Kidney capillary endothelial cell (primary cell): ENCODE data around the gene CFAP126.
A peak's percentile ranks its signal among the peaks of the same experiment; 100 is the strongest.
"Not testable (repeated sequence)": the region's sequence is repeated elsewhere in the genome, so short reads cannot be mapped to it uniquely, and the experiment has no call there.

Source experiments
- DNase-seq: peaks from one replicate; pipeline ENCODE4 v3.0.0-alpha.2; 2018; ENCODE audit warnings: low spot score

Gene CFAP126

GRCh38 chr1:161381707-161382106 is 14.0 kb upstream of the CFAP126 start:
- no peak for DNase-seq

DNA sequence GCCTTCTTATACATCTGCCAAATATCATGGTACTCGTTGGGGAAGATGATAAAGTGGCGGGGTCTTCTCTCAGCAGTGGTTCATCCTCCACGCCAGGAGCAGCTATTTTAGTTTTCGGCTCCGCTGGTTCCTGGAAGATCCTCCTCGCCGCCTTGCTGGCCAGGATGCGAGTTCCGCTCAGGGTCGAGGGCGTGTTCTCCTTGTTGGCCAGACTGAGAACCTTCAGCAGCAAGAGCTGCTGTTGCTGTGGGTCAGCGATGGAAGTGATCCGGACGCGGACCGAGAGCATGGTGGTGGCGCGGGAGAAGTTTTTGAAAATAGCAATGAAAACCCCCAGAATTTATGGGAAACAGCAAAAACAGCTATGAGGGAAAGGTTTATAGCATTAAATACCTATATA is 11.4 kb upstream of the CFAP126 start:
- DNase-seq: peak; percentile 34

- DNase-seq: no peak
These were observed 10.3 kb upstream of the CFAP126 start for GRCh38 chr1:161378014-161378413.

GRCh38 chr1:161374373-161374772 is 6.7 kb upstream of the CFAP126 start:
- DNase-seq: no peak

DNA sequence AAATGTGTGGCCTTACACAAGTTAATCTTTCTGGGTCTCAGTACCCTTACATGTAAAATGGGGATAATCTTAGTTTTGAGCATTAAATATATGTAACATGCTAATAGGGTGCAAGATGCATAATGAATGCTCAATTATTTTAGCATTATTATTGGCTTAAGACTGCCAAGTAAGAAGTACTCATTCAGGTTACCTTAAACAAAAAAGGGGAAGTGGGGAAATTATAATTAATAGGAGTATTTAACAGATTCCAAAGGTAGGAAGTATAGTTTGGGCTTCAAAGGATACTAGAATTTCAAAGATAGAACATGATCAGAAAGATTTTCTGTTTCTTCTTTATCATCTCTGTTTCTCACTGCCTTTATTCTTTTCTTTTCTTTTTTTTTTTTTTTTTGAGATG is 5.8 kb upstream of the CFAP126 start:
- DNase-seq: no peak

DNA sequence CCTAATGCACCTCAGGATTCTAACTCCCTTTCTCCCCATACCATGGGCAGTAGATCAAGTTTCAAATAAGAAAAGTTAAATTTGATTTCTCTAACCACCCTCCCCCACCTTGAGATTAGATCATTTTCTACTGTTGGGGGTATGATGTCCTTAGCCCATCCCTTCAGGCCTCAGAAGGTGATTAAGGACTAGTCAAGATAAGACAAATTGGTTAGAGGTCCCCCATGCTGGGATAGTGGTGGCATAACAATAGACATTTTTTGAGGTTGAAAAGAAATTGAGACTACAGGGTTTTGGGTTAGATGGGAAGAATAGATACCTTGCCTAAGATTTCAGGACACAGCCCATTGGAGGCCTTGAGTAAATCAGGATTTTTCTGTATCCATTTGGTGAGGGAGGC is 2.5 kb downstream of the CFAP126 start:
- no peak for DNase-seq

- no peak for DNase-seq
These were observed 3.3 kb downstream of the CFAP126 start for GRCh38 chr1:161364332-161364731.

DNA sequence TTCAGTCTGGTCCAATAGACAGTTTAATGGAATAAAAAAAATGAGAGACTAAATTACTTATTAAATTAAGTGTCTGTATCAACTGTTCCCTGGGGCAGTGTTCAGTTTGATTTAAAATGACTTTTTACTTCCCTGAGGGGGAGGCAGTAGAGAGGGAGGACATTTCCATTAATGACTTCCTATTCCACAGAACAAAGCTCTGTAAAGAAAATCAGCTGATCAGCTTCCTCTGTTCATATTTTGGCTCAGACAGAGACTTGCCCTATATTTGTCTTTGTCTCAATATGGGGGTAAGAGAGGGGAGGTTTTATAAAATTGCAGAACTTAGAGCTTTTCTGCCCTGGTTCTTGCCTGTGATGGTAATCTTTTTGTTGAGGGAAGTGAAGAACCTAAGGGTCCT is 8.4 kb downstream of the CFAP126 start:
- DNase-seq: no peak

DNA sequence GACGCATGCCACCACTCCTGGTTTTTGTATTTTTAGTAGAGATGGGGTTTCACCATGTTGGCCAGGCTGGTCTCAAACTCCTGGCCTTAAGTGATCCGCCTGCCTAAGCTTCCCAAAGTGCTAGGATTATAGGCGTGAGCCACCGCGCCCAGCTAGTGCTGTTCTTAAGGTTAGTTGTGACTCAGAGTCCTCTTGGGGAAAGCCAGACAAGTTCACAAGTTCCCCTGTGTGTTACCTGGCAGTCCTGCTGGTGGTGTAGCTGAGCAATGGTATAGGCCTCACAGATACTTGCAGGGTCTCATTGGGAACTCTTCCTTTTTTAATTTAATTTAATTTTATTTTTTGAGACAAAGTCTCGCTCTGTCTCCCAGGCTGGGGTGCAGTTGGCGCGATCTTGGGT is 10.6 kb downstream of the CFAP126 start:
- no peak for DNase-seq

GRCh38 chr1:161351482-161351881 is 16.2 kb downstream of the CFAP126 start:
- no peak for DNase-seq

DNA sequence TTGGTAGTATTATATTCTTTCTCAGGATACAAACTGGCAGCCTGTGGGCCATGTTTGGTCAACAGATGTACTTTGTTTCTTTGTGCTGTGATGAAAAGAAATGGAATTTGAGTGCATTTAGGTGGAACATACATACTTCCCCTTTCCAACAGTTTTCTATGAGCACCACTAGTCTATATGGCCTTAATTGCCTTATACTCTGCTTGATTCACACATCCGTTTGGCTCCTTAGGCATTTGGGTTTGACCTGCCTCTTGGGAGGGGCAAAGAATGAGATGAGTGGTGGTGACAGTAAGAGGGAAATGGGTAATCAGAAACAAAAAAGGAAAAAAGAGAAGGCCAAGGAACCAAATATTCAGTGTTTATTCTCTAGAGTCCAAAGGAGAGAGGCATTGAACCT is 17.0 kb downstream of the CFAP126 start:
- DNase-seq: no peak

- DNase-seq: no peak
These were observed 24.9 kb downstream of the CFAP126 start for GRCh38 chr1:161342821-161343220.

DNA sequence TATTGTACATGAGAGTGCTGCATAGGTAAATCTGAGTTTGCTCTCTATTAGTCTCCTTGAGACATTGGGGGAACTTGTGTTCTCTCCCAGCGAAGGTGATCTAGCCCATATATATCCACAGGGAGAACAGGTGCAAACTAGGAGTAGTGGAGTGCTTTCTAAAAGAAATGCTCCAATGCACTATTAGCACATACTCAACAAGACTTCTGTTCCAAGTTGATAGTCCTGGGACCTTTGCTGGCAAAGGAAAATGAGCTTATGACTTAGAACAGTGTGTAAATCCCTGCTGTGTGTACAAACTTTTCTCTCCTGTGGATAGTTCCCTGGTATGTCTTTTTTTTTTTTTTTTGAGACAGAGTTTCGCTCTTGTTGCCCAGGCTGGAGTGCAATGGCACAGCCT is 25.5 kb downstream of the CFAP126 start:
- no peak for DNase-seq

GRCh38 chr1:161335796-161336195 is 31.9 kb downstream of the CFAP126 start:
- no peak for DNase-seq

GRCh38 chr1:161333166-161333565 is 34.5 kb downstream of the CFAP126 start:
- DNase-seq: no peak

- no peak for DNase-seq
These were observed 37.3 kb downstream of the CFAP126 start for GRCh38 chr1:161330346-161330745.

- no peak for DNase-seq
These were observed 43.7 kb downstream of the CFAP126 start for GRCh38 chr1:161324020-161324419.

GRCh38 chr1:161315841-161316674 is 51.6 kb downstream of the CFAP126 start:
- not testable (repeated sequence) for DNase-seq
